C4-2B (cell line): ENCODE measurements around the gene C2CD4C.

Experiments
- ZFX ChIP-seq: fragments of 450-650 bp; IDR thresholded peaks from 2 replicates; pipeline ENCODE4 v1.6.1; 2017
- TF ChIP-seq, protein P1 (sequence below): fragments of 450-650 bp; conservative IDR thresholded peaks from 2 replicates; pipeline ENCODE4 v1.5.1; 2017; ENCODE audit warnings: mild to moderate bottlenecking

DNA sequence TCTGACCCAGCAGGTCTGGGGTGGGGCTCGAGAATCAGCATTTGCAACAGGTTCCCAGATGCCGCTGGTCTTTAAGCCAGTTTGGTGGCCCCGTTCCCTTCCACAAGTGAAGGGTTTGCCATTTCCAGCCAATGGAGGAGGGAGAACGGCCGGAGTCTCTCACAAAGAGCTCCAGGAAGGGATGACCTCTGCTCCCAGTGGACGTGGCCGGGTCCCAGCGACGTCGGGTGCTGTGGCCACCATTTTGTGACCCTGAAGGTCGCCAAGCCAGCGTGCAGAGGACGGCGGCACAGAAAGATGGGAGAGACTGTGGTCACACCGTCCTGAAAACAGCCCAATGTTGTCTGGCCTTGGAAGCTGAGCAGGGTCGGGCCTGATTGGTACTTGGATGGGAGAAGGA lies 43.9 kb upstream of the C2CD4C start:
- TF ChIP-seq, protein P1, sequence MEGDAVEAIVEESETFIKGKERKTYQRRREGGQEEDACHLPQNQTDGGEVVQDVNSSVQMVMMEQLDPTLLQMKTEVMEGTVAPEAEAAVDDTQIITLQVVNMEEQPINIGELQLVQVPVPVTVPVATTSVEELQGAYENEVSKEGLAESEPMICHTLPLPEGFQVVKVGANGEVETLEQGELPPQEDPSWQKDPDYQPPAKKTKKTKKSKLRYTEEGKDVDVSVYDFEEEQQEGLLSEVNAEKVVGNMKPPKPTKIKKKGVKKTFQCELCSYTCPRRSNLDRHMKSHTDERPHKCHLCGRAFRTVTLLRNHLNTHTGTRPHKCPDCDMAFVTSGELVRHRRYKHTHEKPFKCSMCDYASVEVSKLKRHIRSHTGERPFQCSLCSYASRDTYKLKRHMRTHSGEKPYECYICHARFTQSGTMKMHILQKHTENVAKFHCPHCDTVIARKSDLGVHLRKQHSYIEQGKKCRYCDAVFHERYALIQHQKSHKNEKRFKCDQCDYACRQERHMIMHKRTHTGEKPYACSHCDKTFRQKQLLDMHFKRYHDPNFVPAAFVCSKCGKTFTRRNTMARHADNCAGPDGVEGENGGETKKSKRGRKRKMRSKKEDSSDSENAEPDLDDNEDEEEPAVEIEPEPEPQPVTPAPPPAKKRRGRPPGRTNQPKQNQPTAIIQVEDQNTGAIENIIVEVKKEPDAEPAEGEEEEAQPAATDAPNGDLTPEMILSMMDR = no peak
- no peak for TF ChIP-seq ZFX
